IPS-15b (cell line): Measurements from ENCODE around the gene IL22RA2.
"Not testable (repeated sequence)": the region's sequence is repeated elsewhere in the genome, so short reads cannot be mapped to it uniquely, and the experiment has no call there.

Source experiments
- H3K27me3 ChIP-seq: one replicate; pipeline ENCODE4 v1.6.1; 2013; ENCODE audit warnings: low read length; ENCODE audit not compliant: control insufficient read depth, insufficient read depth
- H3K36me3 ChIP-seq: one replicate; pipeline ENCODE4 v1.6.1; 2013; ENCODE audit warnings: low read length; ENCODE audit not compliant: control insufficient read depth, insufficient read depth
- H3K4me1 ChIP-seq: one replicate; pipeline ENCODE4 v1.6.1; 2013; ENCODE audit warnings: mild to moderate bottlenecking, low read length; ENCODE audit not compliant: control insufficient read depth, insufficient read depth
- H3K4me3 ChIP-seq: one replicate; pipeline ENCODE4 v1.5.1; 2013; ENCODE audit warnings: low read depth, low read length
- H3K9ac ChIP-seq: one replicate; pipeline ENCODE4 v1.6.1; 2013; ENCODE audit warnings: low read depth, mild to moderate bottlenecking, low read length
- H3K9me3 ChIP-seq: one replicate; pipeline ENCODE4 v1.6.1; 2013; ENCODE audit warnings: mild to moderate bottlenecking, low read length; ENCODE audit not compliant: control insufficient read depth, insufficient read depth

IL22RA2 gene

DNA sequence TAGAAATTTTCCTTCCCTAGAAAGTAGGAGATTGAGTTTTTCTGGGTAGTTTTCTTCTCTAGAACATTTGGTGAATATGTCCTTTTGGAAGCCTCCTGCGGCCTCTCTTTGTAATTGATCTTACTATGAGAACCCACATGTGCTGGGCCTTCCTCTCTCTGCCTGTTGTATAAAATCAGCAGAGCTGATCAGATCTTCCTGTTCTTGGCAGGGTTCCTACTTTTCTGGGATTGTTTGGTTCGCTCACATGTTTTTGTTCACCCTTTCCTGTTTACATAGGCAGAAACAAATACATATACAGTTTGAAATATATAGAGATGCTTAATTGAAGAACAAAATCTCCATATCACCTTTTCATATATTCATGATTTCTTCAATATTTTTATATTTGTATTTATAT lies 57.8 kb downstream of the IL22RA2 start:
- H3K4me1 ChIP-seq: no peaks in the 10 kb centered on the region
- H3K9me3 ChIP-seq: peaks cover 3% of the 10 kb centered on the region
- H3K27me3 ChIP-seq: no peaks in the 10 kb centered on the region
- no peaks in the 10 kb centered on the region for H3K36me3 ChIP-seq
- no peak overlapping the region for H3K4me3 ChIP-seq
- H3K9ac ChIP-seq: no peak overlapping the region

- Histone ChIP-seq H3K9ac (no peak overlapping the region), H3K27me3 (no peaks in the 10 kb centered on the region), H3K36me3 (no peaks in the 10 kb centered on the region), H3K9me3 (no peaks in the 10 kb centered on the region), H3K4me3 (no peak overlapping the region), H3K4me1 (no peaks in the 10 kb centered on the region)
These were observed 61.4 kb downstream of the IL22RA2 start for GRCh38 chr6:137112067-137112355.

- Histone ChIP-seq H3K36me3 (no peaks in the 10 kb centered on the region), H3K4me1 (no peaks in the 10 kb centered on the region), H3K27me3 (no peaks in the 10 kb centered on the region), H3K9ac (no peak overlapping the region), H3K4me3 (no peak overlapping the region), H3K9me3 (no peaks in the 10 kb centered on the region)
These were observed 62.0 kb downstream of the IL22RA2 start for GRCh38 chr6:137111296-137112066.

DNA sequence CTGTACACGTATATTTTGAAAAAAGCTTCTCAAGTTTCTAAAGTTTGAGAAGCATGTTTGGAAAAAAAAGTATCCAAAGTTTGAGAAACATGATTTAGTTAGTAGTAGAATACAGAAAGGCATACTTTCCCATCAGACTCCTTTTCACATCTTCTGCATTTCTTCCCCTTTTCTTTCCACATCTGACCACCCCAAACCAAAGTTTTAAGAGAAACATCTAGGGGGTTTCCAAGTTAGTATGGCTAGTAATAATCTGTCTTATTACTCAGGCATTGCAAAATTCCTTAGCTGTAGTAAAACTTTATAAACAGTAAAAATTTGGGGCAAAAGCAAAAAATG lies 65.7 kb downstream of the IL22RA2 start:
- H3K27me3 ChIP-seq: no peaks in the 10 kb centered on the region
- no peak overlapping the region for H3K9ac ChIP-seq
- H3K4me1 ChIP-seq: no peaks in the 10 kb centered on the region
- H3K9me3 ChIP-seq: no peaks in the 10 kb centered on the region
- no peaks in the 10 kb centered on the region for H3K36me3 ChIP-seq
- no peak overlapping the region for H3K4me3 ChIP-seq

GRCh38 chr6:137107047-137107766 lies 66.2 kb downstream of the IL22RA2 start:
- H3K4me3 ChIP-seq, H3K4me1 ChIP-seq, H3K36me3 ChIP-seq, H3K9me3 ChIP-seq, H3K9ac ChIP-seq, H3K27me3 ChIP-seq: not testable (repeated sequence)

DNA sequence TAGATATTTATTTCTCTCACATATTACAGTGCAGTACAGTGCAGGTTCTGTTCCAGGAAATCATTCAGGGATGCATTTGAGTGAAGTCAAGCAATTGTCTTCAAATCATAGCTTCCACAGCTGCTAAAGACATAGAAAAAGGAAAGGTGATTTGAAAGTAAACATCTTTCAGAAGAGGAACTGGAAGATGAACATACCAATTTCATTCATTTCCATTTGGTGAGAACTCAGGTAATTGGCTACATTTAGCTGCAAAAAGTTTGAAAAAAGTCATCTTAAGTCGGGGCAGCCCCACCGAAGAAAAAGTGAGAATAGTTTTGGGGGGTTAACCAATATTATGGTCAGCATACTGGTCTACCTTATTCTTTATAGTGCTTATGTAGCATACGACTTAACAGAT lies 67.3 kb downstream of the IL22RA2 start:
- Histone ChIP-seq H3K36me3 (no peaks in the 10 kb centered on the region), H3K4me3 (no peak overlapping the region), H3K4me1 (no peaks in the 10 kb centered on the region), H3K9ac (no peak overlapping the region), H3K27me3 (no peaks in the 10 kb centered on the region), H3K9me3 (no peaks in the 10 kb centered on the region)

GRCh38 chr6:137105375-137105774 lies 68.1 kb downstream of the IL22RA2 start:
- Histone ChIP-seq H3K27me3 (no peaks in the 10 kb centered on the region), H3K4me1 (no peaks in the 10 kb centered on the region), H3K9ac (no peak overlapping the region), H3K4me3 (no peak overlapping the region), H3K36me3 (no peaks in the 10 kb centered on the region), H3K9me3 (no peaks in the 10 kb centered on the region)

GRCh38 chr6:137104926-137105325 lies 68.5 kb downstream of the IL22RA2 start:
- Histone ChIP-seq H3K36me3 (no peaks in the 10 kb centered on the region), H3K4me3 (no peak overlapping the region), H3K9me3 (no peaks in the 10 kb centered on the region), H3K4me1 (no peaks in the 10 kb centered on the region), H3K27me3 (no peaks in the 10 kb centered on the region), H3K9ac (no peak overlapping the region)

DNA sequence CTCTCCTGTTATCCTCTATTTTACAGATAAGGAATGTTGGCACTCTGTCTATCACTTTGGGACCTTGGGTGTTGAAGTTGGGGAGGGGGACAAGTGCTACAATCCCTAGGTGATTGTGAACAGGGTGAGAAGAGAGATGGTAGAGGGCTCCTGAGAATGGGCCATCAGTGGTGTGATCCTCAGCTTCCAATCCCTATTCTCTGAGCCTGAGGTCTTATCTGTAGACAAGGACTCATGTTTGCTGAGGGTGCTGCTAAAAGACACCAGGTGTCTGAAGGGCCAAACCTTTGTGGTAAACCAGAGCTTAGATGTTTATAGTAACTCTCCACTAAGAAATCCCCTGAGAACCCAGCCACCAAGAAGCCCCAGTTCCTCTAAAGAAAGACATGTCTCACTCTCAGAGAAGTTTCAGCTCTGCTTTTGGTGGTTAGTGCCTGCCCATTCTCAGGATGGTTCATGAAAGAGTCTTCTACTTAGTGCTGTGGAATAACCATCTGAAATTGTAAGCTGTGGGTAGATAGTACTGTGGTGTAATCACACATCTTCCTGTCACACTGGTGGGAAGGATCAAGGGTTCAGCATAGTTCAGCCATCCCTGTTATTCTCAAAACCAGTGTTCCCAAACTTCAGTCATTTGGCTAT lies 70.5 kb downstream of the IL22RA2 start:
- Histone ChIP-seq H3K27me3 (no peaks in the 10 kb centered on the region), H3K9ac (no peak overlapping the region), H3K4me1 (no peaks in the 10 kb centered on the region), H3K9me3 (no peaks in the 10 kb centered on the region), H3K36me3 (no peaks in the 10 kb centered on the region), H3K4me3 (no peak overlapping the region)

GRCh38 chr6:137102050-137102848 lies 71.2 kb downstream of the IL22RA2 start:
- Histone ChIP-seq H3K27me3 (no peaks in the 10 kb centered on the region), H3K9me3 (no peaks in the 10 kb centered on the region), H3K9ac (no peak overlapping the region), H3K36me3 (no peaks in the 10 kb centered on the region), H3K4me1 (no peaks in the 10 kb centered on the region), H3K4me3 (no peak overlapping the region)

DNA sequence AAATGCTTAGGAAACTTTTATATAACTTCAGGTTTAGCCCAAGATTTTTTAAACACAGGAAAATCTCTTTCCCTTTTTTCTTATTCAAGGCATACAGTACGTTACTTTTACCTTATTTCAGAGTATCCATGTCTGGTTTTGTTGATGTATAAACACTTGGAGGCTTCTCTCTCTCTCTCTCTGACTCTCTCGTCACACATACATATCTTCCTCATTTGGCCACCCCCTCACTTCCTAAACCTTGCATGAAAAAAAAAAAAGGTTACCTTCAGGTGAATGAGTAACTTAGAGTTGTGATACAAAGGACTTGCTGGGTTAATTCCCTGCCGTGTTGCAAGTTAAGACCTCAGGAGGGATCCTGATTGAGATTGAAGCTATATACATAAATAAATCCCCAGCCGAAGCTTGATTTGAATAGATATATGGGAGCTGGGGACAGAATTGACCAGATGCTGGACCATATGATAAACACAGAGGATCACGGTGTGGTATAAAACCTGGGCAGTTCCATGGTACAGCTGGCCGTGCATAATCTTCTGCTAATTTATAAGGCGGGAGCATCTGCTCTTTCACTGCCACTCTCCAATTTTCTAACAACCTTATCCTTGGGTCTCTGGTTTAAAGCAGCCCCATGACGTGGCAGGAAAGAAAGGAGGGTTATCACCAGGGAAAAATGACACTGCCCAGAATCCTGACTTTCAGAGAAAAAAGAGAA lies 73.6 kb downstream of the IL22RA2 start:
- no peaks in the 10 kb centered on the region for H3K27me3 ChIP-seq
- H3K9me3 ChIP-seq: no peaks in the 10 kb centered on the region
- no peaks in the 10 kb centered on the region for H3K36me3 ChIP-seq
- no peak overlapping the region for H3K9ac ChIP-seq
- H3K4me3 ChIP-seq: no peak overlapping the region
- peaks cover 4% of the 10 kb centered on the region for H3K4me1 ChIP-seq
